Esophagus (tissue), 2 donors: ENCODE data around the gene CCDC188. TPM values are rescaled to one million over a fixed set of nuclear protein-coding genes. Genes with fewer than 3 reads are reported as not detected.

Source experiments
- H3K27ac ChIP-seq, 2 donors: one replicate each; pipeline ENCODE4 v1.5.1; 2013; ENCODE audit warnings: low read depth in 2 of 2, mild to moderate bottlenecking in 2 of 2, inconsistent platforms in 1 of 2, low read length in 1 of 2, moderate library complexity in 1 of 2
- H3K27me3 ChIP-seq, 2 donors: one replicate each; pipeline ENCODE4 v1.6.1; 2013; ENCODE audit warnings: low read length in 2 of 2, control low read depth in 1 of 2, mild to moderate bottlenecking in 1 of 2; ENCODE audit not compliant: insufficient read depth in 2 of 2, control insufficient read depth in 1 of 2
- H3K36me3 ChIP-seq, 2 donors: one replicate each; pipeline ENCODE4 v1.6.1; 2013; ENCODE audit warnings: low read length in 1 of 2; ENCODE audit not compliant: control insufficient read depth in 2 of 2, insufficient read depth in 2 of 2
- H3K4me1 ChIP-seq, 2 donors: one replicate each; pipeline ENCODE4 v1.6.1; 2013; ENCODE audit warnings: low read length in 1 of 2; ENCODE audit not compliant: control insufficient read depth in 2 of 2, insufficient read depth in 2 of 2
- H3K4me3 ChIP-seq, 2 donors: one replicate each; pipeline ENCODE4 v1.5.1; 2013; ENCODE audit warnings: low read length in 2 of 2, mild to moderate bottlenecking in 2 of 2, low read depth in 1 of 2, moderate library complexity in 1 of 2
- H3K9me3 ChIP-seq, 2 donors: one replicate each; pipeline ENCODE4 v1.6.1; 2013; ENCODE audit warnings: mild to moderate bottlenecking in 2 of 2, low read depth in 1 of 2, low read length in 1 of 2, moderate library complexity in 1 of 2; ENCODE audit not compliant: control insufficient read depth in 2 of 2, insufficient read depth in 1 of 2
- WGBS, 2 donors: extraction: QIAGEN DNeasy Blood & Tissue Kit; methylation state at CpG; one replicate each; pipeline ENCODE4 v1.1.7; 2013; 5-methylcytosine and 5-hydroxymethylcytosine counted together
- polyA plus RNA-seq, 2 donors: library from polyadenylated mRNA; stranded (reverse); fragments of 200-250 nt; gene quantifications; one replicate each; pipeline ENCODE4 v1.2.3, GENCODE V29; 2013
- donor health status: healthy with polysubstance abuse.
- donor health status: Bipolar disorder and iron deficiency.

The CCDC188 gene
- polyA plus RNA-seq, 2 donors: 0.35 to 0.65 TPM

DNA sequence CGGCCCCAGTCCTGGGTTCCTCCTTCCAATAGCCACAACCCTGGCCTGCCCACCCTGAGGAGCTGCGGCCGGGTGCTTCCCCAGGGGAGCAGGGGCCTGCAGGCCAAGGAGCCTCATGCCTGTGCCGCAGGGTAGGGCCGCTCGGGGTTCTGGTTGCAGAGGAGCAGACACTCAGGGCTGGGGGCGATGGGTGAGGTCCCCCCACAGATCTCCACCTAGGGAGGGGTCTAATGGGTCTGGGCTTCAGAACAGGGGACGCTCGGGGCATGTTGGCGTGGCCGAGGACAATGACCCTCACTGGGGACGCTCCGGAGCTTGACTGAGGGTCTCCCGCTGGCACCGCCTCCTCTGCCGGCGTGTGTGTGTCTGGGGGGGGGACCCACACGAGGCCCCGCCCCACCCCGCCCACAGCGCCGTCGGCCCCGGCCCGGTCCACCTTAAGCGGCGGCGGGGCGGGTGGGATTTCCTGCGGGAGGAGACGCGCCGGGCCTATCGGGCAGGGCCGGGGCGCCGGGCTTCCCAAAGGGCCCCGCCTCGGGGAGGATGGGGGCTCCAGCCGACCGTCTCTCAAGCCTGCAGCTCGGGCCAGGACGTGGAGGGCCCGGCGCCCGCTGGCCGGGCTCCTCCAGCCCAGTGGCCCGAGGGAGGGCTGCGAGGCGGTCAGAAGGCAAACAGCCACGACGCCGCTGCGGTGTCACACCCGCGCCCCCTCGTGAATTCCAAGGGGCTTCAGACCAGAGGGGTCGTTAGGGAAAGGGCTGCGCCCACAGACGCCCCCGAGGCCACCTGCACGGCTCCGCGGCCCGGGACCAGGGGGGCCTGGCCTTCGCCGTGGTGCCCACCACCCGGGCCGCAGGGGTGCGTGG, 19.9 kb downstream of the CCDC188 start:
- 4 to 8% methylated on average over 54 to 70 of the region's 70 CpGs for WGBS, 2 donors

DNA sequence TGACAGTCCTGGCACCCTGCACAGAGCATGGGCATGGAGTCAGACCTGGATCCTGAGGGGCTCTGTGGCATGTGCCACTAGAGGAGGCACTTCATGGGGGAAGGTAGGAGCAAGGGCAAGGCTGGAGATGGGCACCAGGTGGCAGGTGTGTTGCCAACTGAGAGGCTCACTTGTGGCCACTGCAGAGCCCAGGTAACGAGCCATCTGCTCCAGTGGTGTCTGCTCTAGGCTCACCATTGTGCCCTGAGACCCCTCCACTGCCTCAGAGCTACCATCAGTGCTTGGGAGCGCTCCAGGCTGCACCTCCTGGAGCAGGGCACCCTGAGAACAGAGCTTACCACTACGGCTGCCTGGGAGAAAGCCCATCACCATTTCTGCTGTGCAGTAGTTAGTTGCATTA, 20.5 kb downstream of the CCDC188 start:
- H3K4me3 ChIP-seq: no peak overlapping the region

More for the DNA sequence above, 19.9 kb downstream of the CCDC188 start:
- Histone ChIP-seq H3K27me3 (no peaks in the 10 kb centered on the region), H3K36me3 (peaks cover 0 to 18% of the 10 kb centered on the region in 2 donors), H3K4me3 (peak overlapping the region; percentile 82 to 88), H3K4me1 (peaks cover 13 to 31% of the 10 kb centered on the region in 2 donors), H3K27ac (peak overlapping the region; percentile 93 to 94), H3K9me3 (no peaks in the 10 kb centered on the region)

DNA sequence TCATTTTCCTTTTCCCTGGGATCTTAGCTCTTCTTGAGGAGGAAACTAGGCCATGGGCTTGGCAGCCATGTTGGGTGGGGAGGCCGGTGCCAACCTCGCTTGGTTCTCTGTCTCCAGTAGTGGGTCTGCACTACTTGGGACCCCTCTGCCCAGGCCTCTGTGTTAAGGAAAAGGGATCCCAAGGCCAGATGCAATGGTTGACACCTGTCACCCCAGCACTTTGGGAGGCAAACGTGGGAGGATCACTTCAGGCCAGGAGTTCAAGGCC, 21.2 kb downstream of the CCDC188 start:
- Histone ChIP-seq H3K36me3 (peaks cover 6 to 30% of the 10 kb centered on the region in 2 donors), H3K4me3 (no peak overlapping the region), H3K27me3 (no peaks in the 10 kb centered on the region), H3K4me1 (peaks cover 8 to 26% of the 10 kb centered on the region in 2 donors), H3K27ac (peak overlapping the region in 1 of 2 donors; percentile 6), H3K9me3 (no peaks in the 10 kb centered on the region)
- 75 to 76% methylated on average over 3 of the region's 3 CpGs for WGBS, 2 donors

More for the DNA sequence above, 20.5 kb downstream of the CCDC188 start:
- no peaks in the 10 kb centered on the region for H3K9me3 ChIP-seq
- peak overlapping the region; percentile 26 to 94 for H3K27ac ChIP-seq
- peaks cover 6 to 24% of the 10 kb centered on the region in 2 donors for H3K36me3 ChIP-seq
- WGBS, 2 donors: 61 to 72% methylated on average over 3 of the region's 3 CpGs
- H3K27me3 ChIP-seq: no peaks in the 10 kb centered on the region
- peaks cover 10 to 28% of the 10 kb centered on the region in 2 donors for H3K4me1 ChIP-seq

DNA sequence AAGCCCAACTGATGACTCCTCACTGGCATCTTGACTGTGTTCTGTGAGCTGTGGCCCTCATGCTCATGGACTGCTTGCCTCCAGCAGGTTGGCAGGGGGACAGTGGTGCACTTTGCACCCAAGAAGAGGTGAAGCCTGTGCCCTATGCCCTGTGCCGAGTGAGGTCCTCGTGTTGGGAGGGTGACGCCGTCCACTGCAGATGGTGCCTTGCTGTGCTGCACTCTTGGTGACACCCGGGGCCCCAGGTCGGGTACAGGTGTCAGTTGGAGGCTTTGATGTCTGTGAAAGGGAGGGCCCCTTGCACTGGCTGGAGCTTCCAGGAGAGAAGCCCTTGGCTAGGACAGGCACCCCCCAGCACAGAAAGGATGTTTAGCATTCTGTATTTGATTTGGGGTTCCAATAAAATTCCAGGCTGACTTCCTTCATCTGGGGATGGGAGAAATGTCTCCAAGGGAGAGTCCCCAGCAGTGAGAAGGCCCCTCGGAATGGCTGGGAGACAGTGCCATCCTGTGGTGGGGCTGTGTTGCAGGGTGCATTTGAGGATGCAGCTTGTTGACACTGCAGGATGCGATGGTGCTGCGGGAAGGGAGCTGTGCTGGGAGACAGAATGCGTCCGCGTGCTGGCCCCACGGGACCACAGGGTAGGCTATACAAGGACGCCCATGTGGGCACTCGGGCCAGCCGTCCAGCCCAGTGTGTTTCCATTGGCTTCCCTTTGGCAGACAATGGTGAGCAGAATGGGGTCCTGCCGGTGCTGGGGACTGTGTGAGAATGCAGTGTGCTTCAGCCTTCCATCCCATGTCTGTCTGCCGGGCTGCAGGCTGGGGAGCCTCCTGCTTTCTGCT, 21.7 kb downstream of the CCDC188 start:
- peaks cover 6 to 36% of the 10 kb centered on the region in 2 donors for H3K36me3 ChIP-seq
- WGBS, 2 donors: 32 to 35% methylated on average over 18 of the region's 18 CpGs
- no peak overlapping the region for H3K4me3 ChIP-seq
- H3K27ac ChIP-seq: peak overlapping the region in 1 of 2 donors; percentile 6
- no peaks in the 10 kb centered on the region for H3K27me3 ChIP-seq
- H3K4me1 ChIP-seq: peaks cover 8 to 21% of the 10 kb centered on the region in 2 donors
- no peaks in the 10 kb centered on the region for H3K9me3 ChIP-seq

DNA sequence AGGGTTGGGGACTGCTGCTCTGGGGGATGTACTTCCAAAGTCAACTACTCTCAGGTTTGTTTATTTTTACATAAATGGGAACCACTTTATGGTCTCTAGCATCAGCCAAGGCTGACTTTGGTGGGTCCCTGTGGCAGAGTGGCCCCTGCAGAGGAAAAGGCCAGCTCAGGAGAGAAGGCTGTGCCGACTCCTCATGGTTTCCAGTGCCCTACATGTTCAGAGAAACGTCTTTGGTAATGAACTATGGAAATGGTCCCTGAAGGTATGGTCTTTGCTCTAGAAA, 22.3 kb downstream of the CCDC188 start:
- Histone ChIP-seq H3K36me3 (peaks cover 6 to 41% of the 10 kb centered on the region in 2 donors), H3K27ac (no peak overlapping the region), H3K4me1 (peaks cover 8 to 16% of the 10 kb centered on the region in 2 donors), H3K4me3 (no peak overlapping the region), H3K9me3 (no peaks in the 10 kb centered on the region), H3K27me3 (no peaks in the 10 kb centered on the region)
- 44 to 58% methylated on average over 2 of the region's 2 CpGs for WGBS, 2 donors

DNA sequence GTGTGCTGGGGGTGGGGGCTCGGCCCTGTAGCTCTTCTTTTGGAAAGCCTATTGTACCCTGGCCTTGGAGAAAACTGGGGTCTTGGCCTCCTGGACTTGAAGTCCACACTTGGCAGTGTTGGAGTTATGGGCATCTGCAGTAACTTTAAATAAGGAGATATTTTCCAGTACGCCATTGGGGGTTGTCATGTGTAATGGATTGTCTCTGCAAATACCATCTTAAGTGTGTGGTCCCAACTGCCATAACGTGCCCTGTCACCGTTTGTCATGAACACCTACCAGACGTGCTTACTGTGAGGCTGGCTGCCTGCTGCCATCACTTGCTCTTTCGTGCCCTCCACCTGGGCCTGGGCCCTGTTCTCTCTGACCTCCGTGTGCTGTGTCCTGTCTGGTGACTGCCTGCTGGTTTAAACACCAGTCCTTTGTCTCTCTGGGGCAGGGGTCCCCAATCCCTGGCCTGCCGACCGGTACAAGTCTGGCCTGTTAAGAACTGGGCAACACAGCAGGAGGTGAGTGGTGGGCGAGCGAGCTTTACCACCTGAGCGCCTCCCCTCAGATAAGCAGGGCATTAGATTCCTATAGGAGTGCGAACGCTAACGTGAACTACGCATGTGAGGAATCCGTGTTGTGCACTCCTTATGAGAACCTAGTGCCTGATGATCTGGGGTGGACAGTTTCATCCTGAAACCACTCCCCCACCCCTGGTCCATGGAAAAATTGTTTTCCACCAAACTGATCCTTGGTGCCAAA, 22.8 kb downstream of the CCDC188 start:
- H3K9me3 ChIP-seq: no peaks in the 10 kb centered on the region
- peaks cover 6 to 44% of the 10 kb centered on the region in 2 donors for H3K36me3 ChIP-seq
- H3K27me3 ChIP-seq: no peaks in the 10 kb centered on the region
- peaks cover 7 to 13% of the 10 kb centered on the region in 2 donors for H3K4me1 ChIP-seq
- WGBS, 2 donors: 78 to 82% methylated on average over 17 of the region's 17 CpGs
- H3K4me3 ChIP-seq: no peak overlapping the region
- no peak overlapping the region for H3K27ac ChIP-seq

DNA sequence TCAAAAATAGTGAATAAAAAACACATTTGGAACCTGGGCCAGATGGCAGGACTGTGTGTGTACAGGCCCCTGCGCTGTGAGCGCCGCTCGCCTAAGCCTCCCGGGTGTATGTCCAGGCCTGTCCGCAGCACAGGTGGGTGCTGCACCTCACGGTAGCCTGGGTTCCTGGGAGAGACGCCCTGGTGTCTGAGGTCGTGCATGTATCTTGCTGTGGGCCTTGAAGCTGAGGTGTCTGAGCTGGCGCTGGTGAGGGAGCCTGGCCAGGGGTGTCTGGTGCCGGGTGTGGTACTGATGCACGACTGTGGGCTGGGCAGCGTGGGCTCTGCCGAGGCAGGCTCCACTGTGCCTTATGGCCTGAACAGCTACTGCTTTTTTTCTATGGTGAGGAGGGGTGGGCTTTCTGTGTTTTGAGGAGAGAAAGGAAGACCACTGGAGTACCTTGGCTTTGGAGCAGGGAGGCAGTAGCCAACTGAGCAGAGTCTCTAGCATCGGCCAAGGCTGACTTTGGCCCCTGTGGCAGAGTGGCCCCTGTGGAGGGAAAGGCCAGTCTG, 23.5 kb downstream of the CCDC188 start:
- H3K27ac ChIP-seq: no peak overlapping the region
- H3K4me3 ChIP-seq: no peak overlapping the region
- peaks cover 6 to 45% of the 10 kb centered on the region in 2 donors for H3K36me3 ChIP-seq
- 60 to 77% methylated on average over 15 of the region's 15 CpGs for WGBS, 2 donors
- no peaks in the 10 kb centered on the region for H3K9me3 ChIP-seq
- H3K27me3 ChIP-seq: no peaks in the 10 kb centered on the region
- peaks cover under 1 to 6% of the 10 kb centered on the region in 2 donors for H3K4me1 ChIP-seq

DNA sequence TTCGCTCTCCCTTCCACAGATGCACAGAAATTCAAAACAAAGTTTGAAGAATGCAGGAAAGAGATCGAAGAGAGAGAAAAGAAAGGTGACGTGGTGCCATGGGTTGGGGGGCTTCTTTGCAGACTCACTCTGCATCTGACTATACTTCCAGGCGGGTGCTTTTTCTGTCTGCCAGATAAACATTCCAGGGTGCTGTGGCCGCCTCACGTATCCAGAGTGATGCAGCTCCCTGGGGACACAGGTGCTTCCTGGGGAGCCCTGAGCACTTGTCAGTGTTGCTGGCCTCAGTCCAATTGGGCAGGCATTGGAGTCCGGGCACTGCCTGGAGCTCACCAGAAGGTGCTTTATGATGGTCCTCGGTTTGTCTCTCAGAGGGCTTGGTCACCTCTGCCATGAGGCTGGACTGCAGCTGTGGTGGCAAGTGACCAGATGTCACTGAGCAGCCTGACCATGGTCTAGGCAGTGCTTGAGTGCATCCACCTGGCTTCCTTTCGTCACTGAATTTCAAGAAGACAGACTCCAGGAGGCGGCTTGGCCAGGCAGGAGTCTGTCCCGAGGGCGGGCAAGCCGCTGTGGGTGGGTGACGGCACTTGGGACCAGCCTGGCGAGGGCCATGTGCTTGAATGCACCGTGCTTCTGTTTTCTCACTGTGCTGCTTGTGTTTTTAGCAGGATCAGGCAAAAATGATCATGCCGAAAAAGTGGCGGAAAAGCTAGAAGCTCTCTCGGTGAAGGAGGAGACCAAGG, 24.4 kb downstream of the CCDC188 start:
- H3K36me3 ChIP-seq: peaks cover 6 to 53% of the 10 kb centered on the region in 2 donors
- H3K27me3 ChIP-seq: no peaks in the 10 kb centered on the region
- H3K4me1 ChIP-seq: peaks cover 0 to 4% of the 10 kb centered on the region in 2 donors
- H3K4me3 ChIP-seq: no peak overlapping the region
- WGBS, 2 donors: 83 to 85% methylated on average over 19 of the region's 19 CpGs
- no peak overlapping the region for H3K27ac ChIP-seq
- H3K9me3 ChIP-seq: no peaks in the 10 kb centered on the region
